Esophagus squamous epithelium (tissue), 5 donors: ENCODE data around the gene KCNN3. TPM values are rescaled to one million over a fixed set of nuclear protein-coding genes. Genes with fewer than 3 reads are reported as not detected.

ENCODE experiments used
- DNase-seq: peaks from one replicate; lab custom pipeline; 2025; lab: John Stamatoyannopoulos, UW
- H3K27ac ChIP-seq, 4 donors: fragments of 200-600 bp; sonication (generic); one replicate each; pipeline ENCODE4 v1.5.1; 2016 to 2019; ENCODE audit warnings: mild to moderate bottlenecking in 1 of 4
- H3K27me3 ChIP-seq, 4 donors: fragments of 200-600 bp; sonication (generic); 1 replicate in 3 of 4; 2 replicates in 1 of 4; pipeline versions ENCODE4 v1.5.1 to v1.6.0; 2017 to 2021; ENCODE audit warnings: antibody characterized with exemption in 1 of 4
- H3K36me3 ChIP-seq, 3 donors: fragments of 200-600 bp; sonication (generic); one replicate each; pipeline ENCODE4 v1.5.1; 2016 to 2019
- H3K4me1 ChIP-seq, 3 donors: fragments of 200-600 bp; sonication (generic); one replicate each; pipeline ENCODE4 v1.5.1; 2017 to 2019
- H3K4me3 ChIP-seq, 4 donors: fragments of 200-600 bp; sonication (generic); 1 replicate in 3 of 4; 2 replicates in 1 of 4; pipeline ENCODE4 v1.5.1; 2016 to 2019; ENCODE audit warnings: mild to moderate bottlenecking in 2 of 4, moderate library complexity in 1 of 4
- H3K9me3 ChIP-seq, 3 donors: fragments of 200-600 bp; sonication (generic); one replicate each; pipeline ENCODE4 v1.5.1; 2016 to 2019
- POLR2A ChIP-seq, 4 donors: fragments of 450-650 bp; IDR thresholded peaks; one replicate each; pipeline ENCODE4 v1.6.1; 2017; ENCODE audit warnings: antibody characterized with exemption in 4 of 4, mild to moderate bottlenecking in 4 of 4, moderate library complexity in 3 of 4
- WGBS, 2 donors: methylation state at CpG; one replicate each; pipeline ENCODE4 v1.1.5; 2018; 5-methylcytosine and 5-hydroxymethylcytosine counted together
- intact Hi-C: fragments of 100-400 bp; cut with DNase I; formaldehyde crosslinking; loops from one replicate; pipeline ENCODE4 v1.15.0; 2022
- total RNA-seq, 4 donors: library from RNA; depleted of rRNA; stranded (reverse); fragments of >200 nt; gene quantifications; one replicate each; pipeline ENCODE4 v1.1.0, GENCODE V29; 2016
- TF ChIP-seq, protein P1 (sequence below), 6 experiments: fragments of 450-650 bp in 4 of 6; fragments of 200-600 bp in 2 of 6; sonication (generic) in 2 of 6; IDR thresholded peaks; one replicate each; pipeline ENCODE4 v1.5.1; 2016 to 2019; ENCODE audit warnings: antibody characterized with exemption in 6 of 6, mild to moderate bottlenecking in 4 of 6, moderate library complexity in 4 of 6
- donor health status: DM: yes; HTN: yes; CAD: no.

KCNN3 gene
- total RNA-seq, 4 donors from 2014 or later = 0.08 to 1.7 (median 0.50) TPM

DNA sequence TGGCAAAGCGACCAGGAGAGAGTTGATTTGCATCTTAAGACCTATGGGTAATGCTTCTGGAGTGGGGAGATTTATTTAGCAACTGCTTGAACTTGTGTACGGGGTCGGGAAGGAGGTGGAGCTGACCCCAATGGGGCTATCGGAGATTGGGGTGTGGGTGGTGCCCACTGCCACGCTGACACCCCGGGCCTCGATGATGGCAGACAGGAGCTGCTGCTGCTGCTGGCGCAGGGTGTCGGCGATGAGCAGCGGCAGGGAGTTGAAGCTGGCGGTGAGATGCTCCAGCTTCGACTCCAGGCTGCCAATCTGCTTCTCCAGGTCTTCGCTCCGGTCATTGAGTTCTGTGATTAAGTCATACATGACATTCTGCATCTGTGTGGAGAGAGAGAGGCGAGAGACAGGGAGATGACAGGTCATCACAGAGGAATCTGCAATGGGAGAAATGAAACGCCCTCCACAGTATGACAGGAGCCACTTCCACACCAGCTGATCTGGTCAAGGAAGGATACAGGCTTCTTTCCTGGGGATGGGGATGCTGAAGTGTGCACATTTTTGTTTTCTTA is 162.1 kb downstream of the KCNN3 start:
- Histone ChIP-seq H3K36me3 (no peaks in the 10 kb centered on the region), H3K27ac (no peak overlapping the region), H3K4me3 (no peak overlapping the region), H3K4me1 (no peaks in the 10 kb centered on the region), H3K27me3 (peaks cover 0 to 28% (median 0%) of the 10 kb centered on the region in 4 donors), H3K9me3 (no peaks in the 10 kb centered on the region)
- TF ChIP-seq POLR2A (IDR thresholded peaks at IDR 0.05) = no peak
- TF ChIP-seq, protein P1, sequence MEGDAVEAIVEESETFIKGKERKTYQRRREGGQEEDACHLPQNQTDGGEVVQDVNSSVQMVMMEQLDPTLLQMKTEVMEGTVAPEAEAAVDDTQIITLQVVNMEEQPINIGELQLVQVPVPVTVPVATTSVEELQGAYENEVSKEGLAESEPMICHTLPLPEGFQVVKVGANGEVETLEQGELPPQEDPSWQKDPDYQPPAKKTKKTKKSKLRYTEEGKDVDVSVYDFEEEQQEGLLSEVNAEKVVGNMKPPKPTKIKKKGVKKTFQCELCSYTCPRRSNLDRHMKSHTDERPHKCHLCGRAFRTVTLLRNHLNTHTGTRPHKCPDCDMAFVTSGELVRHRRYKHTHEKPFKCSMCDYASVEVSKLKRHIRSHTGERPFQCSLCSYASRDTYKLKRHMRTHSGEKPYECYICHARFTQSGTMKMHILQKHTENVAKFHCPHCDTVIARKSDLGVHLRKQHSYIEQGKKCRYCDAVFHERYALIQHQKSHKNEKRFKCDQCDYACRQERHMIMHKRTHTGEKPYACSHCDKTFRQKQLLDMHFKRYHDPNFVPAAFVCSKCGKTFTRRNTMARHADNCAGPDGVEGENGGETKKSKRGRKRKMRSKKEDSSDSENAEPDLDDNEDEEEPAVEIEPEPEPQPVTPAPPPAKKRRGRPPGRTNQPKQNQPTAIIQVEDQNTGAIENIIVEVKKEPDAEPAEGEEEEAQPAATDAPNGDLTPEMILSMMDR (IDR thresholded peaks at IDR 0.05) = no peak
- intact Hi-C loops = no loop called here
- DNase-seq = no peak
- WGBS, 2 donors = 80 to 92% methylated on average over 8 to 16 of the region's 17 CpGs

DNA sequence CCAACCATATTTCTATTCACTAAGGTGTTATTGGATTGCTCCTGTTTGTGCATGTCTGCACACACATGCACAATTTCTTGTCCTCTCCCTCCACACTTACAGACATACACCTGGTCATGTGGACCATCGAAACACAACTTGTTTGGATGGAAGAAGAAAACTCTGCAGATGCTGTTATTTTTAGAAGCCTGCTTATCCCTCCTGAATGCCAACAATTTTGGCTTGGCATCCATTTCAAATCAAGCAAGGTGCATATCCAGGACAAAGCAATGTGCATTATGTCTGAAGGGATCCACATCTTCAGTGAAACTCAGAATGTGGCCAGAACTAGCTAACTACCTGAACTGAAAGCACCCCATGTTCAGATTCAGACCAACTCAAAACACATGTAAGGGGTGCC is 163.2 kb downstream of the KCNN3 start:
- no peaks in the 10 kb centered on the region for H3K4me1 ChIP-seq
- H3K36me3 ChIP-seq = no peaks in the 10 kb centered on the region
- intact Hi-C loops = no loop called here
- no peaks in the 10 kb centered on the region for H3K9me3 ChIP-seq
- 55% methylated on average over 1 of the region's 1 CpG; no CpG with 5 or more reads in 1 of the 2 donors for WGBS, 2 donors
- H3K4me3 ChIP-seq = no peak overlapping the region
- H3K27ac ChIP-seq = no peak overlapping the region
- H3K27me3 ChIP-seq = peaks cover 0 to 19% (median 0%) of the 10 kb centered on the region in 4 donors
- no peak for DNase-seq
- TF ChIP-seq POLR2A (IDR thresholded peaks at IDR 0.05) = no peak
- TF ChIP-seq, protein P1 (IDR thresholded peaks at IDR 0.05) = no peak

DNA sequence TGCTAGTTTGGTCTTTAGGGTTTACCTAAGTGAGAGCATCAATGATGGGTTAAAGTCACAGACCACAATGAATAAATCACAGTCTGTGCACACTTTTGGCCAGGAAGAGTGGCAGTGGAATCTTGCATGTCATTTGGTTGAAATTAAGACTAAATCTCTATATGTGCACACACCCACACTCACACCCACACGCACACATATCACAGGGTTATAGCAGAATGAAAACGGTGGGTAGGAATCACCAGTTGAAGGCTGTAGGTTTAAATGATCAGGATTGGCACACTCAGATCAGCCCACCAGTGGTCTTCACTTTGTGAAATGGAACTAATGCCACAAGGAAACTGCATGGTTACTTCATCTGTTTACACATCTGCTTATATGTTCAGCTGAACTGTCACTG is 164.5 kb downstream of the KCNN3 start:
- Histone ChIP-seq H3K27me3 (peaks cover 0 to 19% (median 0%) of the 10 kb centered on the region in 4 donors), H3K9me3 (no peaks in the 10 kb centered on the region), H3K4me1 (no peaks in the 10 kb centered on the region), H3K27ac (no peak overlapping the region), H3K4me3 (no peak overlapping the region), H3K36me3 (no peaks in the 10 kb centered on the region)
- TF ChIP-seq, protein P1 (IDR thresholded peaks at IDR 0.05) = no peak
- TF ChIP-seq POLR2A (IDR thresholded peaks at IDR 0.05) = no peak
- 86 to 88% methylated on average over 2 of the region's 2 CpGs for WGBS, 2 donors
- no peak for DNase-seq
- intact Hi-C loops = no loop called here

DNA sequence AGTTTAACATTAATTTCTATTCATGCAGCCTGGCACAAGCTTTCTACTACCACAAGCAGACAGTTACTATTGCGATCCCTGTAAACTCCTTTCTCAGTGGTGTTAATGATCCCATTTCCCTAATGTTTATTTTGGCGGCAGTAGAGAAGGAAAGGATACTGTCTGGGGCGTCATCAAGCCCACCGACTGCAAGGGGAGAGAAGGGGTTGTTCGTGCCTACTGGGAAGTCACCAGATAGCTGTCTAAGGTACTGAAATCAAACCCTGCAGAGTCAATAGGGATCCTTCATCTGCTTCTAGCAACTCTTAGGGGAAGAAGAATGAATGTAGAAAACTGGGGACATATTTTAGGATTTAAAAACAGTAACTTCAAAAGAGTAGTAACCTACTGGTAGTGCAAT is 166.9 kb downstream of the KCNN3 start:
- H3K27ac ChIP-seq = no peak overlapping the region
- TF ChIP-seq, protein P1 (IDR thresholded peaks at IDR 0.05) = no peak
- TF ChIP-seq POLR2A (IDR thresholded peaks at IDR 0.05) = no peak
- DNase-seq = no peak
- no peaks in the 10 kb centered on the region for H3K9me3 ChIP-seq
- peaks cover 0 to 5% (median 0%) of the 10 kb centered on the region in 3 donors for H3K4me1 ChIP-seq
- no peak overlapping the region for H3K4me3 ChIP-seq
- H3K36me3 ChIP-seq = no peaks in the 10 kb centered on the region
- intact Hi-C loops = no loop called here
- H3K27me3 ChIP-seq = peaks cover 0 to 17% (median 0%) of the 10 kb centered on the region in 4 donors
- 19 to 20% methylated on average over 5 of the region's 5 CpGs for WGBS, 2 donors

DNA sequence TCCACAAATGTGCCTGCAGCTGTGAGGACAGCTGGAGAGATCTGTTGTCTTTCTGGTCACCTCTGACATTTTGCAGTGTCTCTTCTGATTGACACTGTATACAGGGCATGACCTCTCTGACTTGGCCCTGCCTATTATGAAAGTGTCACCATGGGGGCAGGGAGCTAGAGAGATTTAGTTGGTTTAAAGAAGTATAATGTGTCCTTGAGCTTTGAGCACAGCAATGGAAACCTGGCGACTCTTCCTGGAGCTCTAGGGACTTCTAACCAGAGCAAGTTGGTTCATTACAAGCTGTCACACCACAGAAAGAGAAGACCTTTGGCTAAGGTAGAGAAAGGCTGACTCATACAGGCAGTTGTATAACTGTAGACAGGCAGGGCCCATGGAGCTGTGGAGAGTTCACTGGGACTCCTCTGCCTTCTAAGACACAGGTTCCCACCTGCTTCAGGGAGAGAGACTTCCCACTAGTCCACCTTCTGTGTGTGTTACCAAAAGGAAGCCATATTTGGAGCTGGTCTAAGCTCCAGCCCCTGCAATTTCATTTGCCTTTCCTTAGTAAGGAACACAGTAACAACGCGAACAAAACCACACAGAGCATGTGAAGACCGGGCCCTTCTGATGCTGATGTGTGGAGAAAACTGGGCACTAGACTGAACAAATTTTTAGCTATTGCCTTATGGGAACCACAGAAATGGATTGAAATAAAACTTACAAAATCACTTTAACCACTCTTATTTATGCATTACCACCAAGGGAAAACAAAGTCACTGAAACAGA is 171.6 kb downstream of the KCNN3 start:
- peaks cover 0 to 5% (median 0%) of the 10 kb centered on the region in 3 donors for H3K4me1 ChIP-seq
- TF ChIP-seq, protein P1 (IDR thresholded peaks at IDR 0.05) = no peak
- no peak for TF ChIP-seq POLR2A (IDR thresholded peaks at IDR 0.05)
- intact Hi-C loops = no loop called here
- WGBS, 2 donors = 82 to 100% methylated on average over 3 to 4 of the region's 4 CpGs
- H3K27ac ChIP-seq = no peak overlapping the region
- H3K27me3 ChIP-seq = peaks cover 0 to 10% (median 0%) of the 10 kb centered on the region in 4 donors
- H3K4me3 ChIP-seq = no peak overlapping the region
- H3K36me3 ChIP-seq = no peaks in the 10 kb centered on the region
- no peak for DNase-seq
- H3K9me3 ChIP-seq = no peaks in the 10 kb centered on the region
